ENCODE data around the gene CDC42EP1. TPM values are rescaled to one million over a fixed set of nuclear protein-coding genes. Genes with fewer than 3 reads are reported as not detected.
"Not testable (repeated sequence)": the region's sequence is repeated elsewhere in the genome, so short reads cannot be mapped to it uniquely, and the experiment has no call there.

Gene CDC42EP1
- total RNA-seq, 6 experiments from 2014 or later = 88.3 to 104 (median 97.2) TPM

DNA sequence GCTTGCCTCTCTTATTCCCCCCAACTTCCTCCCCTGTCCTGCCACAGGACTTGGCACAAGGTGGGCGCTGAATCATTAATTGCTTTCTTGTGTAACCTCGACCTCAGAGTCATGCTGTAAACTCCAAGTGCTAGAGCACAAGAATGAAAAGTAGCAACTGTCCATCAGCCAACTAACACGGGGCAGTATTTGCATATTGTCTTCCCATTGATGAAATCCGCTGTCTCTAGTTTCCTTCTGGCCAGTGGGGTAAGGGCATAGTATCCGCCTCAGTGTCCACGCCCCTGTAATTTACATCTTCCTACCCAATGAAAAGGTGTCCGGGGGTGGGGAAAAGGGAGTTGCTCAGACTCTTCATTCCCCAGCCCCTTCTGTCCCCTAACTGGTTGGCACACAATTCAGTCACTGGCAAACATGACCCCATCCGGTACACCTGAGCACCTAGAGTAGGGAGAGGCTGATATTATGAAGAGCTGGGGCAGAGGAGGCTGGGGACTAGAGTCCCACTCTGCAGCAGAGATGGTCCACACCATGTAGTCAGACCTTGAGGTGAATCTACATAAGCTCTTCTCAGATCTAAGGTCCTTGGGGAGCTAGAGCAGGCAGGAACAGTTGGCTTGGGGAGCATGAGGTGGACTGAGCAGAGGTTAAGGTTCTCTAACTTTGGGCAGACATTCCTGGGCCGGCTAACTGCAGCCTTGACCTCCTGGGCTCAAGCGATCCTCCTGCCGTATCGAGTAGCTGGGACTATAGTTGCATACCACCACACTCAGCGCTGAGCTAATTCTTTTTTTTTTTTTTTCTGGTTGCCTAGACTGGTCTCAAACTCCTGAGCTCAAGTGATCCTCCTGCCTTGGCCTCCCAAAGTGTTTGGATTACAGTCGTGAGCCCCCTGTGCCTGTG is 41.5 kb downstream of the CDC42EP1 start:
- H3K4me1 Mint-ChIP-seq (ENCODE audit: low read depth) = peaks cover 20% of the 10 kb centered on the region
- peak; percentile 30 for DNase-seq
- H3K4me3 Mint-ChIP-seq = peak overlapping the region; percentile 56
- TF ChIP-seq, protein P1, sequence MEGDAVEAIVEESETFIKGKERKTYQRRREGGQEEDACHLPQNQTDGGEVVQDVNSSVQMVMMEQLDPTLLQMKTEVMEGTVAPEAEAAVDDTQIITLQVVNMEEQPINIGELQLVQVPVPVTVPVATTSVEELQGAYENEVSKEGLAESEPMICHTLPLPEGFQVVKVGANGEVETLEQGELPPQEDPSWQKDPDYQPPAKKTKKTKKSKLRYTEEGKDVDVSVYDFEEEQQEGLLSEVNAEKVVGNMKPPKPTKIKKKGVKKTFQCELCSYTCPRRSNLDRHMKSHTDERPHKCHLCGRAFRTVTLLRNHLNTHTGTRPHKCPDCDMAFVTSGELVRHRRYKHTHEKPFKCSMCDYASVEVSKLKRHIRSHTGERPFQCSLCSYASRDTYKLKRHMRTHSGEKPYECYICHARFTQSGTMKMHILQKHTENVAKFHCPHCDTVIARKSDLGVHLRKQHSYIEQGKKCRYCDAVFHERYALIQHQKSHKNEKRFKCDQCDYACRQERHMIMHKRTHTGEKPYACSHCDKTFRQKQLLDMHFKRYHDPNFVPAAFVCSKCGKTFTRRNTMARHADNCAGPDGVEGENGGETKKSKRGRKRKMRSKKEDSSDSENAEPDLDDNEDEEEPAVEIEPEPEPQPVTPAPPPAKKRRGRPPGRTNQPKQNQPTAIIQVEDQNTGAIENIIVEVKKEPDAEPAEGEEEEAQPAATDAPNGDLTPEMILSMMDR (IDR thresholded peaks at IDR 0.05) = no peak
- H3K27me3 Mint-ChIP-seq (ENCODE audit: insufficient read depth) = peaks cover 20% of the 10 kb centered on the region
- no peak overlapping the region for H3K27ac Mint-ChIP-seq
- H3K9me3 Mint-ChIP-seq = no peaks in the 10 kb centered on the region
- no peaks in the 10 kb centered on the region for H3K36me3 Mint-ChIP-seq (ENCODE audit: low read depth)

DNA sequence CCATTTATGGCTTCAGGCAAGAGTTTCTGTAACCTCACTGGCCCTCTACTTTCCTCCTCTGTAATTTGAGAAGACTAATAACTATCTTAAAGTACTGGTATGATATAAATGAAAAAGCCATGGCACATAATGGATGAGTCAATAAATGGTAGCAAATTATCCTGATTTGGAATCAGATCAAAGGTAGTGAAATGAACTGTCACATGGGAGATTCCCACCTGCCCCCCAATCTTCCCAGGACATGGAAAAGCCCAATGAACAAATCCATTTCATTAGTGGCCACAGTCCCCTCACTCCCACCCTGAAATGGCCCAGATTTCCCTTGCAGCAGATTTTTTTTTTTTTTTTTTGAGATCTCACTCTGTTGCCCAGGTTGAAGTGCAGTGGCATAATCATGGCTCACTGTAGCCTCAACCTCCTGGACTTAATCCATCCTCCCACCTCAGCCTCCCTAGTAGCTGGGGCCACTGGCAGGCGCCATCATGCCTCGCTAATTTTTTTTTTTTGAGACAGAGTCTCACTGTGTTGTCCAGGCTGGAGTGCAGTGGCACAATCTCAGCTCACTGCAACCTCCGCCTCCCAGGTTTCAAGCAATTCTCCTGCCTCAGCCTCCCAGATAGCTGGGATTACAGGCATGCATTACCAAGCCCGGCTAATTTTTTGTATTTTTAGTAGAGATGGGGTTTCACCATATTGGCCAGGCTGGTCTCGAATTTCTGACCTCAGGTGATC is 42.4 kb downstream of the CDC42EP1 start:
- peaks cover 29% of the 10 kb centered on the region for H3K4me1 Mint-ChIP-seq (ENCODE audit: low read depth)
- DNase-seq; H3K36me3 Mint-ChIP-seq (ENCODE audit: low read depth); H3K9me3 Mint-ChIP-seq; H3K27ac Mint-ChIP-seq; H3K4me3 Mint-ChIP-seq: not testable (repeated sequence)
- peaks cover 20% of the 10 kb centered on the region for H3K27me3 Mint-ChIP-seq (ENCODE audit: insufficient read depth)

DNA sequence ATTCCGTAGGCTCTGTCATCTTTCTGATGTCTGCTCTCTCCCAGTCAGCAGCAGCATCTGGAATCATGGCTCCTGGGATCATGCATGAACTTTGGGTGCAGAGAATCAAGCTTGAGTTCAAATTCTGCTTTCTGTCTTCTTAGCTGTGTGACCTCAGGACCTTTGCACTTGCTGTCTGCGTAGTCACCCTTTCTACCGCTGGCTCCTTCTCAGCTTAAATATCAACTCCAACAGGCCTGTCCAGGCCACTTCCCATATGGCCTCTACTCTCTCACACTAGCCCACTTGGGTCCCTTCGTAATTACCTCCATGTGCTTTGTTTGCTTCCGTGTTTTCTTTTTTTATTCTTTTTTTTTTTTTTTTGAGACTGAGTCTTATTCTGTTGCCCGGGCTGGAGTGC is 43.8 kb downstream of the CDC42EP1 start:
- Mint-ChIP-seq H3K27me3 (ENCODE audit: insufficient read depth) (peaks cover 20% of the 10 kb centered on the region), H3K36me3 (ENCODE audit: low read depth) (no peaks in the 10 kb centered on the region), H3K4me3 (no peak overlapping the region), H3K27ac (no peak overlapping the region), H3K9me3 (no peaks in the 10 kb centered on the region), H3K4me1 (ENCODE audit: low read depth) (peaks cover 37% of the 10 kb centered on the region)
- TF ChIP-seq, protein P1 (IDR thresholded peaks at IDR 0.05) = no peak
- DNase-seq = no peak

DNA sequence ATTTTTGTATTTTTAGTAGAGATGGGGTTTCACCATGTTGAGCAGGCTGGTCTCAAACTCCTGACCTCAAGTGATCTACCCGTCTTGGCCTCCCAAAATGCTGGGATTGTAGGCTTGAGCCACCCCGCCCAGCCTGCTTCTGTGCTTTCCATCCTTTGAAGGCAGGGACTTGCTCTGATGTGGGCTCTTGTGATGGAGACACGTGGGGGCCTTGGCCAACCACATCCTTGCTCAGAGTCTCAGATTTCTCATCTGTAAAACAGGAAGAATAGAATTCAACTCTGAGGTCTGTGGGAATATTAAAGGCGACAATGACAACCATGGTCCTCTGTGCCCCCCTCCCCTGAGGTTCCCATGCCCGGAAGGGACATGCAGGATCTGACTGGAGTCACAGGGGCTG is 44.6 kb downstream of the CDC42EP1 start:
- H3K4me1 Mint-ChIP-seq (ENCODE audit: low read depth) = peaks cover 40% of the 10 kb centered on the region
- H3K27me3 Mint-ChIP-seq (ENCODE audit: insufficient read depth) = peaks cover 20% of the 10 kb centered on the region
- no peak overlapping the region for H3K4me3 Mint-ChIP-seq
- no peak for DNase-seq
- peaks cover 7% of the 10 kb centered on the region; the same call in 1 of the 2 replicates for H3K36me3 Mint-ChIP-seq (ENCODE audit: low read depth)
- no peaks in the 10 kb centered on the region for H3K9me3 Mint-ChIP-seq
- TF ChIP-seq, protein P1 (IDR thresholded peaks at IDR 0.05) = no peak
- no peak overlapping the region for H3K27ac Mint-ChIP-seq

DNA sequence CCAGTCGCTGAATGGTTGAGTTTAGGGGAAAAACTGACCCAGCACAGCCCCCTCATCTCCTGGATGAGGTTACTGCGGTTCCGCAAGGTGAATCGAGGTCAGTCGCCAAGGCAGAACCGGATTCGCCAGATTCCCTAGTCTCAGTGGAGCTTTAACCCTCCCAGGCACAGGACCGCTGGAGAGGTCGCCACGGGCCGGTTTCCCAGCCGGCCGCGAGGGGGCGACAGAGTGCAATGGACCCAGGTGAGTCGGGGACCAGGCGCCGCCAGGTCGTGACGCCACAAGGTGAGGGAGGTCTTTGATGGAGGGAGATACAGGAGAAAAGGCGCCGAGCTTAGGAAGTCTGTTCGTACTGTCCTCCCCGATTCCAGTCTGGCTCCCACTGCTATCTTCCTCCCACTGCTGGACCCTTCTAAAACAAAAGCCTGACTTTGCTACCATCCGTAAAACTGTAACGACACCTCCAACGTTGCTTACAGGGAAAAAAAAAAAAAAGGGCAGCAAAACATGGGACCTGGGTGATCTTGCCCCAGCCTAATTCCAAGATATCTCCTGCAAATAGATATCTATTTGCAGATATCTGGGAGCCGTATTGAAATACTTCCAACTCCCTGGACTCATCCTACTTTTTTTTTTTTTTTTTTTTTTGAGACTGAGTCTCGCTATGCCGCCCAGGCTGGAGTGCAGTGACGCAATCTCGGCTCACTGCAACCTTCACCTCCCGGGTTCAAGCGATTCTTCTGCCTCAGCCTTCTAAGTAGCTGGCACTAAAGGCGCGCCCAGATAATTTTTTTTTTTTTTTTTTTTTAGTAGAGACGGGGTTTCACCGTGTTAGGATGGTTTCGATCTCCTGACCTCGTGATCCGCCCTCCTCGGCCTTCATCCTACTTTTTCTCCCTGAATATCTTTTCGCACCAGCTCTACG is 47.0 kb downstream of the CDC42EP1 start:
- peak; percentile 39 for DNase-seq
- TF ChIP-seq, protein P1 (IDR thresholded peaks at IDR 0.05) = peak; percentile 98
- Mint-ChIP-seq H3K9me3 (no peaks in the 10 kb centered on the region), H3K4me3 (peak overlapping the region; percentile 92), H3K27me3 (ENCODE audit: insufficient read depth) (peaks cover 9% of the 10 kb centered on the region), H3K27ac (peak overlapping the region; percentile 98), H3K4me1 (ENCODE audit: low read depth) (peaks cover 39% of the 10 kb centered on the region), H3K36me3 (ENCODE audit: low read depth) (peaks cover 9% of the 10 kb centered on the region; the same call in 1 of the 2 replicates)

Data from HFFc6 (cell line).